Activated T-helper 1 cell treated with anti-CD3 and anti-CD28 coated beads, Interleukin-12 subunit alpha, Interleukin-12 subunit beta, Interleukin-2, Interleukin-4 antibody, amounts not matched to agents 30 ng/mL and 10 ng/mL and 1 ng/mL, durations not matched to agents 14 hours and 24 hours and 36 hours (primary cell): ENCODE measurements around the gene OR5I1. TPM values are rescaled to one million over a fixed set of nuclear protein-coding genes. Genes with fewer than 3 reads are reported as not detected.

Source experiments
- total RNA-seq: library from RNA; stranded (reverse); gene quantifications from 2 replicates; pipeline ENCODE4 v1.2.3, GENCODE V29; 2022

The OR5I1 gene
- total RNA-seq, 1 donor from 2014 or later: not detected

Other genes starting within 250 kb of the OR5I1 start
- gene OR5D13, start 163.0 kb downstream of the OR5I1 start, total RNA-seq: not detected in 2 replicates
- not detected in 2 replicates for gene OR5D14, start 140.8 kb downstream of the OR5I1 start, total RNA-seq
- not detected in 2 replicates for gene OR5L1, start 125.0 kb downstream of the OR5I1 start, total RNA-seq
- gene OR5D18, start 116.8 kb downstream of the OR5I1 start, total RNA-seq: not detected in 2 replicates
- not detected in 2 replicates for gene OR5L2, start 109.2 kb downstream of the OR5I1 start, total RNA-seq
- not detected in 2 replicates for gene OR5D16, start 97.6 kb downstream of the OR5I1 start, total RNA-seq
- gene TRIM51, start 53.1 kb downstream of the OR5I1 start, total RNA-seq: not detected in 2 replicates
- not detected in 2 replicates for gene OR5W2, start 21.8 kb downstream of the OR5I1 start, total RNA-seq
- gene OR10AG1, start 33.5 kb upstream of the OR5I1 start, total RNA-seq: not detected in 2 replicates
- gene OR5F1, start 58.2 kb upstream of the OR5I1 start, total RNA-seq: not detected in 2 replicates
- gene OR5AS1, start 91.3 kb upstream of the OR5I1 start, total RNA-seq: not detected in 2 replicates
- not detected in 2 replicates for gene OR8I2, start 156.9 kb upstream of the OR5I1 start, total RNA-seq
- not detected in 2 replicates for gene OR8H2, start 167.3 kb upstream of the OR5I1 start, total RNA-seq
- gene OR8H3, start 186.0 kb upstream of the OR5I1 start, total RNA-seq: not detected in 2 replicates
- gene OR8J3, start 203.8 kb upstream of the OR5I1 start, total RNA-seq: not detected in 2 replicates
- not detected in 2 replicates for gene OR8K5, start 223.9 kb upstream of the OR5I1 start, total RNA-seq
- not detected in 2 replicates for gene OR5J2, start 240.2 kb upstream of the OR5I1 start, total RNA-seq